Thoracic aorta (tissue), 2 donors: Measurements from ENCODE around the gene DYRK3. TPM values are rescaled to one million over a fixed set of nuclear protein-coding genes. Genes with fewer than 3 reads are reported as not detected.

ENCODE experiments used
- ATAC-seq: fragments of 150-250 bp; one replicate; pipeline ENCODE4 v1.8.0; 2017; ENCODE audit warnings: low read depth; ENCODE audit not compliant: insufficient number of reproducible peaks, low FRiP score
- DNase-seq: peaks from one replicate; pipeline ENCODE4 v3.0.0-alpha.2; 2020; ENCODE audit warnings: low spot score
- H3K27ac ChIP-seq, 2 donors: fragments of 200-600 bp; sonication (generic); 1 replicate in 1 of 2; 2 replicates in 1 of 2; pipeline ENCODE4 v1.5.1; 2016; ENCODE audit warnings: mild to moderate bottlenecking in 2 of 2, moderate library complexity in 2 of 2
- H3K27me3 ChIP-seq: fragments of 200-600 bp; sonication (generic); replicated peaks from 2 replicates; pipeline ENCODE4 v1.6.0; 2016; ENCODE audit warnings: mild to moderate bottlenecking; ENCODE audit not compliant: insufficient read depth
- H3K36me3 ChIP-seq: fragments of 200-600 bp; sonication (generic); one replicate; pipeline ENCODE4 v1.5.1; 2016
- H3K4me1 ChIP-seq, 2 donors: fragments of 200-600 bp; sonication (generic); 1 replicate in 1 of 2; 2 replicates in 1 of 2; pipeline versions ENCODE4 v1.5.1 to v1.6.0; 2016; ENCODE audit warnings: low read depth in 2 of 2, mild to moderate bottlenecking in 1 of 2; ENCODE audit not compliant: control insufficient read depth in 1 of 2
- H3K4me3 ChIP-seq: fragments of 200-600 bp; sonication (generic); 2 replicates; pipeline ENCODE4 v1.5.1; 2016; ENCODE audit warnings: mild to moderate bottlenecking
- H3K9me3 ChIP-seq: fragments of 200-600 bp; sonication (generic); 2 replicates; pipeline ENCODE4 v1.5.1; 2016
- CTCF ChIP-seq: fragments of 200-600 bp; sonication (generic); IDR thresholded peaks from one replicate; pipeline ENCODE4 v1.5.1; 2019; ENCODE audit warnings: antibody characterized with exemption
- total RNA-seq, 2 donors: library from RNA; depleted of rRNA; stranded (reverse); fragments of >200 nt; gene quantifications; one replicate each; pipeline versions ENCODE4 v1.1.0 to v1.2.3, GENCODE V29; 2016

The DYRK3 gene
- total RNA-seq, 2 donors from 2014 or later: 6.8 to 11.9 TPM

GRCh38 chr1:206590025-206590758, 45.1 kb upstream of the DYRK3 start:
- DNase-seq (no peak), ATAC-seq (no peak)
- peak; percentile 9 for TF ChIP-seq CTCF
- peak overlapping the region in 1 of 2 donors; percentile 19 for H3K27ac ChIP-seq
- no peak overlapping the region for H3K4me3 ChIP-seq
- H3K36me3 ChIP-seq: peaks cover 16% of the 10 kb centered on the region
- no peaks in the 10 kb centered on the region for H3K27me3 ChIP-seq
- no peaks in the 10 kb centered on the region for H3K4me1 ChIP-seq
- H3K9me3 ChIP-seq: no peaks in the 10 kb centered on the region

GRCh38 chr1:206591226-206591625, 44.1 kb upstream of the DYRK3 start:
- Histone ChIP-seq H3K27me3 (no peaks in the 10 kb centered on the region), H3K4me1 (no peaks in the 10 kb centered on the region), H3K36me3 (peaks cover 16% of the 10 kb centered on the region), H3K4me3 (no peak overlapping the region), H3K9me3 (no peaks in the 10 kb centered on the region), H3K27ac (no peak overlapping the region)
- DNase-seq: no peak
- TF ChIP-seq CTCF: no peak
- no peak for ATAC-seq

GRCh38 chr1:206591696-206592095, 43.6 kb upstream of the DYRK3 start:
- no peak overlapping the region for H3K27ac ChIP-seq
- H3K36me3 ChIP-seq: peaks cover 17% of the 10 kb centered on the region
- H3K27me3 ChIP-seq: no peaks in the 10 kb centered on the region
- DNase-seq (no peak), ATAC-seq (no peak)
- no peaks in the 10 kb centered on the region for H3K9me3 ChIP-seq
- no peaks in the 10 kb centered on the region for H3K4me1 ChIP-seq
- no peak for TF ChIP-seq CTCF
- H3K4me3 ChIP-seq: no peak overlapping the region

- Histone ChIP-seq H3K4me3 (no peak overlapping the region), H3K27ac (no peak overlapping the region), H3K27me3 (no peaks in the 10 kb centered on the region), H3K4me1 (no peaks in the 10 kb centered on the region), H3K36me3 (peaks cover 30% of the 10 kb centered on the region), H3K9me3 (no peaks in the 10 kb centered on the region)
- ATAC-seq (no peak), DNase-seq (no peak)
- no peak for TF ChIP-seq CTCF
Observed at GRCh38 chr1:206593351-206593925, 41.9 kb upstream of the DYRK3 start.

GRCh38 chr1:206595581-206596318, 39.6 kb upstream of the DYRK3 start:
- Histone ChIP-seq H3K4me3 (no peak overlapping the region), H3K27me3 (no peaks in the 10 kb centered on the region), H3K4me1 (no peaks in the 10 kb centered on the region), H3K9me3 (no peaks in the 10 kb centered on the region), H3K27ac (no peak overlapping the region), H3K36me3 (peaks cover 52% of the 10 kb centered on the region)
- no peak for ATAC-seq
- no peak for TF ChIP-seq CTCF
- DNase-seq: no peak
